Keratinocyte (primary cell): ENCODE results near the gene GTF2IRD1. TPM values are rescaled to one million over a fixed set of nuclear protein-coding genes. Genes with fewer than 3 reads are reported as not detected.

Source experiments
- DNase-seq: peaks from one replicate; pipeline ENCODE4 v3.0.0-alpha.2; 2011; ENCODE audit warnings: low read depth, missing footprints, low spot score
- FAIRE-seq: peaks from 2 replicates; lab custom pipeline; 2011; peaks lifted over from hg19 to GRCh38; lab: Jason Lieb, UNC
- H2AFZ ChIP-seq: 2 replicates; pipeline ENCODE4 v1.6.0; 2012; ENCODE audit warnings: low read length, control low read depth, inconsistent platforms; ENCODE audit not compliant: control insufficient read depth
- H3K27ac ChIP-seq: 2 replicates; pipeline ENCODE4 v1.5.1; 2011; ENCODE audit warnings: low read length; ENCODE audit not compliant: control insufficient read depth, insufficient read depth
- H3K27me3 ChIP-seq: 3 replicates; pipeline ENCODE4 v1.6.0; 2011; ENCODE audit warnings: low read length; ENCODE audit not compliant: control insufficient read depth, insufficient read depth; ENCODE audit errors: extremely low read depth
- H3K36me3 ChIP-seq, 2 experiments: 2 replicates in 1 of 2; 3 replicates in 1 of 2; pipeline ENCODE4 v1.5.1; 2011; ENCODE audit warnings: low read length in 2 of 2, mild to moderate bottlenecking in 1 of 2; ENCODE audit not compliant: control insufficient read depth in 2 of 2, insufficient read depth in 2 of 2; ENCODE audit errors: extremely low read depth in 1 of 2
- H3K4me1 ChIP-seq: 3 replicates; pipeline ENCODE4 v1.5.1; 2011; ENCODE audit warnings: low read length; ENCODE audit not compliant: control insufficient read depth, insufficient read depth; ENCODE audit errors: extremely low read depth
- H3K4me2 ChIP-seq: 3 replicates; pipeline ENCODE4 v1.6.0; 2011; ENCODE audit warnings: low read depth, low read length; ENCODE audit not compliant: control insufficient read depth, insufficient read depth; ENCODE audit errors: extremely low read depth
- H3K4me3 ChIP-seq, 3 experiments: fragments of 200-600 bp in 1 of 3; sonication (generic) in 1 of 3; 2 replicates in 2 of 3; 3 replicates in 1 of 3; pipeline ENCODE4 v1.5.1; 2011 to 2016; ENCODE audit warnings: low read length in 3 of 3, mild to moderate bottlenecking in 3 of 3, control low read depth in 2 of 3, inconsistent platforms in 1 of 3, low read depth in 1 of 3, mixed read lengths in 1 of 3, mixed run types in 1 of 3, moderate library complexity in 1 of 3; ENCODE audit not compliant: control insufficient read depth in 2 of 3, insufficient read depth in 2 of 3; ENCODE audit errors: extremely low read depth in 1 of 3
- H3K79me2 ChIP-seq: 2 replicates; pipeline ENCODE4 v1.6.0; 2012; ENCODE audit warnings: low read length; ENCODE audit not compliant: control insufficient read depth, insufficient read depth
- H3K9ac ChIP-seq: 3 replicates; pipeline ENCODE4 v1.6.0; 2011; ENCODE audit warnings: low read length; ENCODE audit not compliant: control insufficient read depth, insufficient read depth; ENCODE audit errors: extremely low read depth
- H3K9me1 ChIP-seq: 3 replicates; pipeline ENCODE4 v1.6.0; 2011; ENCODE audit warnings: low read length; ENCODE audit not compliant: control insufficient read depth, insufficient read depth; ENCODE audit errors: extremely low read depth
- H3K9me3 ChIP-seq: 2 replicates; pipeline ENCODE4 v1.5.1; 2012; ENCODE audit warnings: low read depth, low read length; ENCODE audit not compliant: control insufficient read depth
- H4K20me1 ChIP-seq: 3 replicates; pipeline ENCODE4 v1.6.0; 2011; ENCODE audit warnings: low read length; ENCODE audit not compliant: control insufficient read depth, insufficient read depth; ENCODE audit errors: extremely low read depth
- CTCF ChIP-seq, 3 experiments: IDR thresholded peaks in 1 of 3; conservative IDR thresholded peaks in 1 of 3; optimal IDR thresholded peaks in 1 of 3; 2 replicates in 2 of 3; 3 replicates in 1 of 3; pipeline versions ENCODE3 to v1.5.1; 2011; ENCODE audit warnings: low read length in 3 of 3, mild to moderate bottlenecking in 3 of 3, moderate library complexity in 2 of 3, control low read depth in 1 of 3, inconsistent platforms in 1 of 3; ENCODE audit not compliant: insufficient read depth in 2 of 3; ENCODE audit errors: extremely low read depth in 1 of 3
- EZH2 ChIP-seq: IDR thresholded peaks from one replicate; pipeline ENCODE4 v1.6.1; 2012; ENCODE audit warnings: inconsistent platforms, mild to moderate bottlenecking, low read length, moderate library complexity
- dilution Hi-C: fragments of 300-500 bp; cut with MboI; formaldehyde crosslinking; loops from one replicate; pipeline ENCODE4 v1.7.0; 2020; ENCODE audit warnings: low sequenced_read_pairs; ENCODE audit not compliant: extremely low pct_ligation_motif_present
- polyA plus RNA-seq, 5 experiments: library from polyadenylated mRNA; depleted of rRNA in 3 of 5; stranded (reverse) in 3 of 5; stranded (forward) in 1 of 5; unstranded in 1 of 5; fragments of >200 nt; gene quantifications; 1 replicate in 1 of 5; 2 replicates in 3 of 5; 3 replicates in 1 of 5; pipeline versions ENCODE4 v1.2.1 to v1.2.3, GENCODE V29; 2011 to 2012; ENCODE audit warnings: missing spikeins in 2 of 5, low read depth in 1 of 5, low replicate concordance in 1 of 5

GTF2IRD1 gene
- polyA plus RNA-seq, 1 donor (not counting 4 experiments of a cell fraction or from before 2014, with no cell fraction given) = 19.4 TPM

- Histone ChIP-seq H3K27me3 (no peaks in the 10 kb centered on the region), H3K4me1 (no peaks in the 10 kb centered on the region), H2AFZ (no peak overlapping the region), H3K27ac (no peak overlapping the region), H3K9me3 (no peaks in the 10 kb centered on the region), H3K9me1 (no peaks in the 10 kb centered on the region), H4K20me1 (no peaks in the 10 kb centered on the region), H3K4me3 (no peak overlapping the region), H3K4me2 (no peak overlapping the region), H3K9ac (no peak overlapping the region), H3K79me2 (no peaks in the 10 kb centered on the region), H3K36me3 (peaks cover 3 to 25% of the 10 kb centered on the region in 2 experiments)
- DNase-seq (no peak), FAIRE-seq (no peak)
- dilution Hi-C loops = no loop called here
- no peak for TF ChIP-seq CTCF (optimal IDR thresholded peaks at IDR 0.05 in 1 of 3, IDR thresholded peaks at IDR 0.05 in 1 of 3, conservative IDR thresholded peaks at IDR 0.05 in 1 of 3; ENCODE audit: extremely low read depth in 1 of 3, insufficient read depth in 2 of 3, low read length in 3 of 3)
- no peak for TF ChIP-seq EZH2
Observed at GRCh38 chr7:74511345-74511744, 57.6 kb downstream of the GTF2IRD1 start.

DNA sequence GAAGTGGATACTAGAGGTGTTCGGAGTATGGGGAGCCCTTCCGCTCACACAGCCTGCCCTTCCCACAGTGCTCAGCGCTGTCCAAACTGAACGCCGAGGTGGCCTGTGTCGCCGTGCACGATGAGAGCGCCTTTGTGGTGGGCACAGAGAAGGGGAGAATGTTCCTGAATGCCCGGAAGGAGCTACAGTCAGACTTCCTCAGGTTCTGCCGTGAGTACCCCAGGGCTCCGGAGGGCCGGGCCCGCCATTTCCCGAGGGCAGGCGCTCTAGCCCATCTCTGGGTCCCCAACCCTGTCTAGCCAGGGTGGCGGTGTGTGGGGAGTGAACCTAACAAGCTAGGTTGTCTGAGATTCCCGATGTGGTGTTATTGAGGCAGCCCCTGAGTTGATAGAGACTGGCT lies 59.1 kb downstream of the GTF2IRD1 start:
- Histone ChIP-seq H3K36me3 (peaks cover 3 to 25% of the 10 kb centered on the region in 2 experiments), H3K9me1 (no peaks in the 10 kb centered on the region), H4K20me1 (no peaks in the 10 kb centered on the region), H3K4me1 (no peaks in the 10 kb centered on the region), H3K4me3 (no peak overlapping the region), H3K9me3 (no peaks in the 10 kb centered on the region), H3K9ac (no peak overlapping the region), H2AFZ (no peak overlapping the region), H3K27me3 (no peaks in the 10 kb centered on the region), H3K4me2 (no peak overlapping the region), H3K27ac (no peak overlapping the region), H3K79me2 (no peaks in the 10 kb centered on the region)
- no peak for TF ChIP-seq EZH2
- no peak for DNase-seq
- dilution Hi-C loops = no loop called here
- no peak for FAIRE-seq

GRCh38 chr7:74514131-74514591 lies 60.5 kb downstream of the GTF2IRD1 start:
- H3K4me1 ChIP-seq = no peaks in the 10 kb centered on the region
- no peak for DNase-seq
- H3K27me3 ChIP-seq = no peaks in the 10 kb centered on the region
- no peak overlapping the region for H3K9ac ChIP-seq
- no peaks in the 10 kb centered on the region for H3K79me2 ChIP-seq
- H3K27ac ChIP-seq = no peak overlapping the region
- TF ChIP-seq EZH2 = no peak
- peaks cover 0 to 28% of the 10 kb centered on the region in 2 experiments for H3K36me3 ChIP-seq
- H3K4me2 ChIP-seq = no peak overlapping the region
- no peaks in the 10 kb centered on the region for H4K20me1 ChIP-seq
- no peak for FAIRE-seq
- dilution Hi-C loops = no loop called here
- no peaks in the 10 kb centered on the region for H3K9me3 ChIP-seq
- H3K9me1 ChIP-seq = no peaks in the 10 kb centered on the region
- no peak overlapping the region for H3K4me3 ChIP-seq
- no peak overlapping the region for H2AFZ ChIP-seq
